ENCODE results near the gene AXIN1.
"Not testable (repeated sequence)": the region's sequence is repeated elsewhere in the genome, so short reads cannot be mapped to it uniquely, and the experiment has no call there.

AXIN1 gene

GRCh38 chr16:350203-350602 is 2.3 kb downstream of the AXIN1 start:
- DNase-seq (ENCODE audit: low spot score), result no peak
- no peak for TF ChIP-seq CTCF (IDR thresholded peaks at IDR 0.05; ENCODE audit: extremely low read depth, insufficient read depth, missing control alignments)
- in situ Hi-C loops (cut with MboI; ENCODE audit: low pct_unique_long_range_greater_than_20kb, low sequenced_read_pairs, unreplicated experiment), result no loop called here

GRCh38 chr16:349211-349610 is 3.3 kb downstream of the AXIN1 start:
- no peak for TF ChIP-seq CTCF (IDR thresholded peaks at IDR 0.05; ENCODE audit: extremely low read depth, insufficient read depth, missing control alignments)
- DNase-seq (ENCODE audit: low spot score), result peak; percentile 74
- in situ Hi-C loops (cut with MboI; ENCODE audit: low pct_unique_long_range_greater_than_20kb, low sequenced_read_pairs, unreplicated experiment), result no loop called here

GRCh38 chr16:348495-348894 is 4.0 kb downstream of the AXIN1 start:
- DNase-seq (ENCODE audit: low spot score); in situ Hi-C loops (cut with MboI; ENCODE audit: low pct_unique_long_range_greater_than_20kb, low sequenced_read_pairs, unreplicated experiment): not testable (repeated sequence)

GRCh38 chr16:347203-347602 is 5.3 kb downstream of the AXIN1 start:
- no peak for TF ChIP-seq CTCF (IDR thresholded peaks at IDR 0.05; ENCODE audit: extremely low read depth, insufficient read depth, missing control alignments)
- no peak for DNase-seq (ENCODE audit: low spot score)
- in situ Hi-C loops (cut with MboI; ENCODE audit: low pct_unique_long_range_greater_than_20kb, low sequenced_read_pairs, unreplicated experiment), result no loop called here

GRCh38 chr16:346587-346986 is 5.9 kb downstream of the AXIN1 start:
- in situ Hi-C loops (cut with MboI; ENCODE audit: low pct_unique_long_range_greater_than_20kb, low sequenced_read_pairs, unreplicated experiment), result no loop called here
- TF ChIP-seq CTCF (IDR thresholded peaks at IDR 0.05; ENCODE audit: extremely low read depth, insufficient read depth, missing control alignments), result no peak
- no peak for DNase-seq (ENCODE audit: low spot score)

- DNase-seq (ENCODE audit: low spot score), result no peak
- in situ Hi-C loops (cut with MboI; ENCODE audit: low pct_unique_long_range_greater_than_20kb, low sequenced_read_pairs, unreplicated experiment), result no loop called here
- TF ChIP-seq CTCF (IDR thresholded peaks at IDR 0.05; ENCODE audit: extremely low read depth, insufficient read depth, missing control alignments), result no peak
Observed at GRCh38 chr16:345772-346171, 6.8 kb downstream of the AXIN1 start.

GRCh38 chr16:342455-343213 is 9.9 kb downstream of the AXIN1 start:
- no peak for TF ChIP-seq CTCF (IDR thresholded peaks at IDR 0.05; ENCODE audit: extremely low read depth, insufficient read depth, missing control alignments)
- in situ Hi-C loops (cut with MboI; ENCODE audit: low pct_unique_long_range_greater_than_20kb, low sequenced_read_pairs, unreplicated experiment), result no loop called here
- no peak for DNase-seq (ENCODE audit: low spot score)

- DNase-seq (ENCODE audit: low spot score); in situ Hi-C loops (cut with MboI; ENCODE audit: low pct_unique_long_range_greater_than_20kb, low sequenced_read_pairs, unreplicated experiment): not testable (repeated sequence)
Observed at GRCh38 chr16:341974-342336, 10.6 kb downstream of the AXIN1 start.

GRCh38 chr16:341095-341973 is 11.2 kb downstream of the AXIN1 start:
- in situ Hi-C loops (cut with MboI; ENCODE audit: low pct_unique_long_range_greater_than_20kb, low sequenced_read_pairs, unreplicated experiment); DNase-seq (ENCODE audit: low spot score): not testable (repeated sequence)
